HG03095 (cell line): ENCODE results near the gene PIK3C3.

Source experiments
- ATAC-seq: cut with Tn5 transposase; IDR thresholded peaks from one replicate; pipeline ENCODE4 v1.9.1; 2021; ENCODE audit warnings: moderate library complexity; ENCODE audit not compliant: unreplicated experiment

The PIK3C3 gene

GRCh38 chr18:42113529-42114191 is 158.6 kb downstream of the PIK3C3 start:
- ATAC-seq: peak; percentile 52

DNA sequence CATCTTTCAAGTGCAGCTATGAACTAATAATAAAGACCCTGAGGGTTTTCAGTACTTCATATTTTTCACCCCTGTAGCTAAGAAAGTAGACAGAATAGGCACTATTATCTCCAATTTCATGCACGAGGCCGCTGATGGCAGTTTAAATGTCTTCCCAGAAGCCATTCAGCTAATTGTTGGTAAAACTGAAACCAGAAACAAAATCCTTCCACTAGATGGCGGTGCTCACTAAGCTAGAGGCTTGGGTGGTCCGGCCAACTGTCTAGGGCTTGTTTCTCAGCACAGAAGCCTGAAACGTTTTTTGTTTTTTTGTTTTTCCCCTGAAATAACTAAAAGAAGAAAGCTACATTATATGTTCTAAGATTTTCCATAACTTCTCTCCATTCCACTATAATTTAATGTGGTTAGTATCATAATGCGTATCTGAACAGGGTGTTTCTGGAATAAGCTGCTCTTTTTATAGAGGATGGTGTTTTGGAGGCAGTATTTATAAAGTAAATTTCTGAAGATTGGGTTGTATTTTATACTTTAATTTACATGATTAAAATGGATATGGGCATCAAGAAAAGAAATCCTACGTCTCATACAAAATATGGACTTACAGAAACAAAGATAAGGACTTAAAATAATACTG is 159.4 kb downstream of the PIK3C3 start:
- peak; percentile 93 for ATAC-seq

GRCh38 chr18:42126586-42126985 is 171.6 kb downstream of the PIK3C3 start:
- ATAC-seq: no peak

DNA sequence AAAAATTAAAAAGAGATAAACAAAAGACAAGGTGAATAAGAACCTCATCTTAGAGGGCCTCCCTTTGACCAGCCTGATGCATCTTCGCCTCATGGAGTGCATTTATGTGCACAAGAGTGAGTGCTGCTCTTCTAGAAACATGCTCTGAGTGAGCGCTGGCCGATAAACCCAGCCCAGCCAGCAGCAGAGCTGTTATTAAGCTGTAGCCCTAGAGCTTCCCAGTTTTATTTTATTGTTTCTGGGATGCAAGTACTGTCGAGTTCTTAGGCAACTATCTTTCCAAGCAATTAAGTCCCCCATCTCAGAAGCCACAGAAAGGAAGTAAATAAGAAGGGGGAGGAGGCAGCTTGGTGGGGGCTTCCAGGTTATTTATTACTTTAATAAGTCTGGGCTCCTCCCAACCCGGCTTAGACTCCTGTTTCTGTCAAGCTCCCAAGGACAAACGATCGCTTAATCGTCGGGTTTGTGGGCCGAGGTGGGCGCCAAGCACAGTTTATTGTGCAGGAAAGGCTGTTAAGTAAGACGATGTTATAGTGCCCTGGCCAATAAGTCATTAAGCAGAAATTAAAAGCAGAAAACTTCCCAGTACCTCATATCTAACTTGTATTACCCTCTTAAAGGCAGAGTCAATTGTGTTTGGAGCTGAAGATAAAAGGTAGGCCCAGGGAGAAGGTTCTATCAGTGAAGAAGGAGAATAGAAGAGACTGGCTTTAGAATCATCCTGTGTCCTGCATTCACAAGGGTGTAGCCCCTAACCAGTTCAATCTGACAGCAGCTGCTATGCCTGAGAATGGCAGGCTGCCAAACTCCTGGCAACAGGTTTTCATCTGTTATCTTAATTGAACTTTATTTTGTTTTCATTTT is 176.3 kb downstream of the PIK3C3 start:
- ATAC-seq: no peak

DNA sequence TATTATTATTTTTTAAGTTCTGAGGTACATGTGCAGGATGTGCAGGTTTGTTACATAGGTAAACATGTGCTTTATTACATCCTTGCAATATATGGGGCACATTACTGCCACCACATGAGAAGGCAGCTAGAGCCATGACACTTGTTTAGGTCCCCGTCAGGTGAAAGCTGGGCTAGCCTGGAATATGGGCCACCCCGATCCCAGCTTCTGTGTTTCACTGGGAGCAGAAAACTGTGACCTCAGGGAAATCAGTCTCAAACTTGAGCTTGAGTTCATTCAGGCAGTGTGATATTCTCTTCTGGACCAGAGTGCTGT is 176.9 kb downstream of the PIK3C3 start:
- ATAC-seq: no peak
